T-helper 9 cell (primary cell): ENCODE measurements around the gene LARGE1.

Source experiments
- DNase-seq: peaks from one replicate; pipeline ENCODE4 v3.0.0-alpha.2; 2020

The LARGE1 gene

DNA sequence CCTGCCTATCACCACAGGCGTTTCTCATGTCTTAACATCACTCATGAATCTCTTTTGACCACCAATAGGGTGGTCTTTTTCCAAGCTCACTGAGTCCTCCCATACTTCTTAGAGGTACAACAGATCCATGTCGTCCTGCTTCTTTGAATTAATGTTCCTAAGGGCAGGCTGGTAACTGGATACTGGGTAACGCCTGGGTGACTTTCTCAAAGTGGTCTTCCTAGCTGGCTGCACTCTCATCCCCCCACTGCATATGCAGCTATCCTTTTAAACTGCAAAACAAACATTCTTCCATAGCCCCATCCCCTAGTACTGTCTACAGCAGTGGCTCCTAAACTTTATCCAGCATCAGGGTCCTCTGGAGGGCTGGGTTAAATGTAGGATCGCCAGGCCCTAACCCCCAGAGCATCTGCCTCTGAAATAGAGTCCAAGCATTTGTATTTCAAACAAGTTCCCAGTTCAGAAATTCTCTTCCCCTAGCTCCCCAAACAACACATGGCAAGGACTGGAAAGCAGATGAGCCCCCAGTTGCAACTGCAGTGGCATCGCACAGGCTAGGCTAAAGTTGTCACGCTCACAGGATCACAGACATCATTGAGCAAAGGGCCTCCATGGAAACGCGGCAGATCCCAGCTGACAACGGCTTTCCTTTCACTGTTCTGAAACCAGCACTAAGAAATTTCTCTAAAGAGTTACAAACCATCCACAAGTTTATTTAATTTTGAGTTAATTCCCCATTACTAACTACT lies 204.9 kb downstream of the LARGE1 start:
- no peak for DNase-seq

DNA sequence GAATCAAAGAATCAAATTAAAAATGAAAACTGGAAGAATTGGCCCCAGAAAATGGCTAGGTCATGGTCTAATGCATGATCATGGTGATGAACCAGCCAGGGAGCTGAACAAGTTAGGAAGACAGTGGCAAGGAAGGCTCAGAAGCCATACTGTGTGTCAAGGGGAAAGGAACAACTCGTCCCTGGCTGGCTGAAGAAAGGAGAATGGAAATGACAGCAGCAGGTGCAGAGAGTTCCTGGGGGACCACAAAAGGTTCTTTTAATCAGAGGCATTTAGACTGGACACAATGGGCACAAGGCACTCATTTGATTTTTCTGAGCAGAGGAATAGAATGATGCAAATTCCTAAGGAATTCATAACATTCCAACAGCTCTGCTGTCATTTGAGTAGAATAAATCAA lies 209.9 kb downstream of the LARGE1 start:
- DNase-seq, result no peak

DNA sequence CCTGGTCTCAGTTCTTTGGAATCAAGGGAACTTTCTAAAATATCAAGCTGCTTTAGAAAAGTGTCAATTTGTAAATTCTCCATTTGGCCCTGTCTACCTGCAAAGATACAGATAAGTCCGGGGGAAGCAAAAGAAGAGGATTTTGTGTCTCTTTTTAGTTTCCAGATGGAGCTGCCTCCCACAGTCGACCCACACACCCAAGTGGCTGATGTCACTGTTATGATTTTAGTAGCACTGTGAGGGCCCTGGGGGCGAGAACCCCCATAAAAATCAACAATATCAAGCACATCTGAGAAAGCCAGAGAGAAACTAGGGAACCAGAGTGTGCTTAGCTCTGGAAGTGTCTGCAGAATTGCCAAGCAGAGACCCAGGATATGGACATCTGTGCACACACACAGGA lies 212.7 kb downstream of the LARGE1 start:
- no peak for DNase-seq

DNA sequence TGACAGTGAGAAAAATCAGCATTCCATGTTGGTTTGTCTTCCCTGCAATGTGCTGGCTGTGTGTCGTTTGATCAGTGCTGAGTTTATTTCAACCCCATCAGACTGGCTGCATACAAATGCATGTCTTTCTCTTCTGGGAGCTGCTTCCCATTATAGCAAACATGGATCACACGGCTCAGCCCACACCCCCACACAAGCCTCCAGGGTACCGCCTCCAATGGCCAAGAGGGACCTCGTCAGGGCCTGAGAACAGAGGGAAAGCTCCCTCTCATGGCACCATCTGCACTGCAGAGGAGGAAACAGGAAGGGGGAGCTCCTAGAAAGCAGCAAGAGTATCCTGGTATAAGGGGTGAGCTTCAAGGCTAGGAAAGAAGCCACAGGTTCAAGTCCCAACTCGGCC lies 214.2 kb downstream of the LARGE1 start:
- DNase-seq, result no peak

DNA sequence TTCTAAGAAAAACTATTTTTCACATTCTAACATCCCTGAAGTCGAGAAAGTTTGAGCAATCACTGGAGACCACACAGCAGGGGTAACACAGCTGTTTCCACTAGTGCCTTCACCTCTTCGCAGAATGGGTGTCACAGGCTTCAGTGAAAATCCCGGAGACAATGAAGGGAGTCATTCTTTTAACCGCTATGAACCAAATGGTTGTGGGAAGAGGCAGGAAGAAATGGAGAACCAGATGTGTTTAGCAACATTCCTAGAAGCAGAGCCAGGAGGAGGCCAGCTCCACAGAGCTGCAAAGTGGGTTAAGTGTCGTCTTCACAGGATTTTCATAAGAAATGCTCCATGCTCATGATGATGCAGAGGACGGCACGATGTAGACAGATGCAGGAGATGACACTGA lies 221.1 kb downstream of the LARGE1 start:
- DNase-seq, result no peak

DNA sequence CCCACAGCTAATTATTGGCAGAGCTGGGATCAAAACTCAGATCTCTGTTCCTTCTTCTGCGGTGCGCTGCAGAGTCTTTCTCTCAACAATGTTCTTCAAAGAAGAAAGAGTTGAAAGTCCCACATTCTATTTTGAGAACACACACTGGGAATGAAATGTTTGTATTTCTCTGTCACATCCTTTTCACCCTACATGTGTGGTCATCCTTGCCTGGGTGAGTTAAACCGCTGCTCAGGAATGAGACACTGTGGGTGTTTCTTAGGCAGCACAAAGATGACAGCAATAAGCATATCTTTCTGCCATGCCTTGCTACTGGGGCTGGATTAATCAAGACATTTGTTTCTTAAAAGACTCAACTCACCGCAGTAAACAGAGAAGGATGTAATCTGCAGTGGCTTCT lies 222.6 kb downstream of the LARGE1 start:
- no peak for DNase-seq

DNA sequence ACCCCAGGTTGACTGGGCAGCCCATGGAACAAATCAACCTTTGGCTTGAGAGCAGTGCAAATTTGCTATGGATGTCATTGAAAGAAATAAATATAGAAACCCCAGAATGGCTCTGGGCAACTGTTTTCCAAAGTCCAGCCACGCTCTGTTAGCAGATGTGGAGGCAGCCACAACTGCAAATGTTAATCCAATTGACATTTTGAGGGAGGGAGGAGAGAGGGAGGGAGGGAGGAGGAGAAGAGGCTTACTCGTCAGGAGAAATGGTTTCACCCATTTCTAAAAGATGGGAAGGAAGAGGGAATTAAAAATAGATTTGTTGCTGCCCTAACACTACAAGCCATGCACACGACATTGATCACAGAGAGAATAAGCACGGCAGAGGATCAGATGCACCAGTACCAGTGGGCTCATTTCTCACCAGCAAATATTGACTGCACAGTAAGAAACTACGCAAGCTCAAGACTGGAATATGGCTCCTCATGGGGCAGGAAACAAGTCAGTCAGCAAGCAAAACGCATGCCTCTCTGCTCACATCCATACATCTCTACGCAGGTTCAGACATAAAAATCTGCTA lies 229.1 kb downstream of the LARGE1 start:
- no peak for DNase-seq

DNA sequence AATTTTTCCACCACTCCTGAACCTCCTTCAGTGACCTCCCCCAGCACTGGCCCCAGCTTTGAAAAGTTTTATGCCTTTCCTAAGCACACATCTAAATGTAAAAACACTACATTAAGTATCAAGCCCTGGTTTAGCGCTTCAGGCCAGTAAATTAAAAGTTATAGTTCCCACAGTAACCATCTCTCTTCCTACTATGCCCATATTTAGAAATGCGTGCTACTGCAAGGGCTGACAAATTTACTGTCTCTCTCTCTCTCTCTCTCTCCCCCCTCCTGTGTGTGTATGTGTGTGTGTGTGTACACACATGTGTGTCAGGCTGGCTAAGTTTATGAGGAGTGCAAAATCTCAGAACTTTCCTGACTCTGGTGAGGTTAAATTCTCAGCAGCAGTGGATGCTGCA lies 231.4 kb downstream of the LARGE1 start:
- no peak for DNase-seq

DNA sequence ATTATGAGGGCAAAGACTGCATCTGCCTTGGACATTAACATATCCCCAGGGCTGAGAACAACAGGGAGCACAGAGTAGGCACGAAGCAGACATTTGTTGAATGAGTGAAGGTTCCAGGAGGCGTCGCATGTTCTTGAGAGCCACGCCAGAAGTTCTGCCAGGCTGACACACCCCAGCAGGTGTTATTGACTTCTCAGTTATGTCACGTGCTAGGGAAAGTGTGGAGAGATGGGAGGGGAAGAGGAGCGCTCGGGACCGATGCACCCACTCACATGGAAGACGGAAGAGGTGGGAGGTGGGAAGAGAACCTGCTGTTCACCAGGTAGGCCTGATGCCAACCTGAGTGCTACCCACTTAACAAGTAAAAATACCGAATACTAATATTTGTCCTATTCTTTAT lies 232.8 kb downstream of the LARGE1 start:
- DNase-seq, result no peak

DNA sequence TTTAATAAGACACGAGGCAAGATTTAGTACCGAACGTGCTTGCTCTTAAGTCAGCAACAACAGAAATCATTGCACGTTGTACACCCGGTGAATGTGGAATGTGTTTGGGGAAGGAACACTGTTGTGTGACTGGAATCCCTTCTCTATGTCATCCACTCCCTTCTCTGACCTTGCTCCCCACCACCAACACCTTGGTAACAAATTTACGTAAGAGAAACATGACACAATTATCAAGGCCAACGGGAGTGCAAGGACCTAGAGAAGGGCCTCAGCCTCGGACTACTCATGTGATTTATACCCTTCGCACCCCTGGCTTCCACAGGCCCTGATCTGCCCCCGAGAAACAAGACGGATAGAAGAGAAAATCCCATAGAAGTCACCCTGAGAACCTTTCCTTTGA lies 236.2 kb downstream of the LARGE1 start:
- DNase-seq, result no peak

DNA sequence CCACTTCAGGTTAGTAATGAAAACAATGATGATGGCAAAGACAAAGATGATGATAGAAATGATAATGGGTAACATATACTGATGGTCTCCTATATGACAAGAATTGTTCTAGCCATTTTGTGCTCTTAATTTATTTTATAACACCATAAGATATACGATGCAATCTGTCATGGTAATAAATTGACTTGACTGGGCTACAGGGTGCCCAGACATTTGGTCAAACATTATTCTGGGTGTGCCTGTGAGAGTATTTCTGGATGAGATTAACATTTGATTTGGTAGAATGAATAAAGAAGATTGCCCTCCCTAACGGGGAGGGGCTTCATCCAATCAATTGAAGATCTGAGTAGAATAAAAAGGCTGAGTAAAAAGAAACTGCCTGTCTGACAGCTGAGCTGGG lies 237.3 kb downstream of the LARGE1 start:
- DNase-seq, result no peak

DNA sequence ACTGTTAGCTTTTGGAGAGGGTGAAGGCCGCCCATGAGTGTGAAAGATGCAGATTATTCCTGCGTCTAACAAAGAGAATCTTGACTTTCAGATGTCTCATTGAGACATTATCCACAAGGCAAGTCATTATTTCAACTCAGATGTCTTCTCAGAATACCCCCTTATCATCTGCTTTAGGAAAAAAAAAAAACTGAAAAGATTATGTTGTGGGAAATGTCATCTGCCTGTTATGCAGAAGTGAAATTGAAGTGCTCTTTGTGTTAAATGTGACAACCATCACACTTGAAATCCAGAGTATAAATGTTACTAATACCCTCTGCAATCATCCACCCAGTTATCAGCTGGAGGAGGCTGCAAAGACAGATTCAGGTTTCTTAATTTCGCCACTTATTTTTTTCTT lies 239.6 kb downstream of the LARGE1 start:
- DNase-seq, result no peak

DNA sequence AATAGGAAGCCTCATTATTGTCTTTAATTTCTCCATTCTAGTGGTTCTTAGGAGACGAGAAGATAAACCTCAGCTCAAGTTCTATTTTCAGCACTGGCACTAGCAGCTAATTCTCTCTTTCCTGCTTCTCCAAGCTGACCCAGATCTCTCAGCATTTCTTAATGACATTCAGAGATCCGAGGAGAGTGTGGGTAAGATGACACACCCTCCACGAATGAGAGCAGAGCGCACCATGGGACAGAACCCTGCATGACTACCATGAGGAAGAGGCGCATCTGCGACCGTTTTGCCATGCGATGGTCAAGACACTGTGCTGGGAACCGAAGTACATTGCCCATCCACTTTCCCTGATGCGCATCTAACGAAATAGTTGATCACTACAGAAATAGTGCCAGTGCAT lies 241.8 kb downstream of the LARGE1 start:
- no peak for DNase-seq

DNA sequence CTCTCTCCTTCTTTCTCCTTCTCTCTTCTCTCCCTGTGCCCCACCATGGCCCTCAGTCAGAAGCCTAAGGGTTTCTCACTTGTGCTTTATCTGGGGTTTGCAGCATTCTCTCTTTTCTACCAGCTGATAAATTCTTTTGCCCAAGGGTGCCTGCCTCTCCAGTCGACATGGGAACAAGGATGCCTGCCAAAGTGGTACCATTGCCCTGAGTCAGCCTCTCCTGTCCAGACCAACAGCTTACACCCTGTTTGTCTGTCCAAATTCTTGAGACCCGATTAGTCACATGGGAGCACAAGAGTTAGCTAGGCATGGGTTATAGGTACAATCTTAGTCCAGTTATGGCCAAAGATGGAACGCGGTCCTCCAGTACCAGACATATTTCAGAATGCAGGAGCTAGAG lies 242.7 kb downstream of the LARGE1 start:
- DNase-seq, result no peak

DNA sequence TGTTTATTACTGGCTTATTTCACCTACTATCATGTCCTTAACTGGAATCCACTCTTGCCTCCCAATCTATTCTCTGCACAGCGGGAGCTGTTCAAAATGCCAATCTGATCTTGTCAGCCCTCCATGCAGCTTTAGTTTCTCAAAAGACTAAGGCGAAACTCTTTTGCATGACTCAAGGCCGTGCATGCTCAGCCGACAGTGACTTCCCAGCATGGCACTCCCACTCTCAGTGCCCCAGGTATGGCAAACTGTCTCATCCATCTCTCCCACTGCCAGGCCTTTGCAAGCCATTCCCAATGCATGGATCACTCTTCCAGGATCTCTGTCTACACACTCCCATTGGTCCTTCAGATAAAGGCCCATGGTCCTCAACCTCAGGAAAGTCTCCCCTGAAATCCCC lies 245.9 kb downstream of the LARGE1 start:
- DNase-seq, result no peak

DNA sequence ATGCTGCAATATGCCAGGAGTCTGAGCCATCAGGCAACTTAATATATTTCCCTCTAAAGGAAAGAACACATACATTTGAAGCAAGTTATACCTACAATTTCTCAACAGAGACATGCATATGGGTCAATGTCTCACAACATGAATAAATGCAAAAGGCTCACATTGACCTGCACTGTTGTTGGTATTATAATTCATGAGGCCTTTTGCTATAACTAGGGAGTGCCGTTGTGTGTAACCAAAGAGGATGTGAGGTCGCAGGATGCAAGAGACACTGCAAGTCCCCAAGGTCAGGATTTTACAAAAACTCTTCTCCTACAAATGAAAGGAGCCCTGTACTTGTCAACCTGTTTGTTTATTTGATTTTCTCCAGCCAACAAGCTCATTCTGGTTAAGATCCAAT lies 250.5 kb downstream of the LARGE1 start:
- no peak for DNase-seq

DNA sequence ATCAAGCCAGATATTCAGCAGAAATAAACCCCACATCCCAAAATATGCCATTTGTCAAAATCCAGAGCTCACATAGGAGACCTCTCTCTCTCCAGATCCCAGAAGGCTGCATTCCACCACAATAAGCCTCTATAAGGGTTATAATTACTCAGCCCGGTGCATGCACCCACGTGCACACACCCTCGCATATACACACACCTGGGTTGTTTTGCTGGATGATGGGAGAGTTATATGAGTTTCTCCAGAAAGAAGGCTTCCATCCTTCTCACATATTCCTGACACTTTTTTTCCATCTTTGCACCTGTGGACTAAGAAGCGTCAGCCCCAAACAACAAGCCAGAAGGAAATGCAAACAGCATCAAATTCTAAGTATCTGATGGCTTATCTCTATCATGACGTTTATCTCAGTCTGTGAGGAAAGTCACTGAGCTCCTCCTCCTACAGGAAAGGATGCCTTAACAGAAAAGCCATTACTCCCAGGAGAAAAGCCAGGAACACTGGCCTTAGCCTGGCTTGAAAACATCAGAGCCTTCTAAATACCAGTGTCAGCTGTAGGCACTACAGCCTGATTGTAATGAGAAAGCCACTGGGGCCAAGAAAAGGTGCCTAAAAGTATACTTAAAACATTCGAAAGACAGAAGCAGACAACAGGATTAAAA lies 253.2 kb downstream of the LARGE1 start:
- no peak for DNase-seq

DNA sequence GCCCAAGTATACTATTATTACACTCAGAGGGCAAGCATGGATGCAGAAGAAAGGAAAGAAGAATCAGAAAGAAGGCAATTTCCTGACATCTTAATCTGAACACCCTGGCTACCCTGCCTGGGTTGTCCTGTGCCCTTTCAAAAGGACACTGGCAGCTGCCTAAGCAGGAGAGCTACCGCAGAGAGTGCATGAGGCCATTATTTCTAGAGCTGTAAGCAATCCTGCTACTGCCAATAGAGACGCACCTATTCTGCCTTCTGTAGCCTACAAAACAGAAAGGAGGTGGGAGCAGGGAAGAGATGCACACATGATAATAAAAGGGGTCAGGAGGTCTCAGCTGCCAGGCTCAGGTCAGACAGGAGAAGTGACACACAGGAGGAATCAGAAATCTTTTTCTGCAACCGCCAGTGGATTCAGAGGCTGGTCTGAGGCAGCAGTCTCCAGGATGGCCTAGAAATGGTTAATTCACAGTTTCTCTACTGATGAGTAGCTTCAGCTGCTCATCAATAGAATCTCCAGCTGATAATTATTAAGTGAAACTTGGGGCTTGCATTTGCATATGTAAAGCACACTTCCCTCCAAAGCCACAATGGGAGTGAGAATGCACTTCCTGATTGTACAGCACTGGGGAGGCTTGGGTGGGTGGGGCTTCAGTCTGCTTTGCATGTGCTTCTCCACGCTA lies 253.9 kb downstream of the LARGE1 start:
- DNase-seq, result no peak

DNA sequence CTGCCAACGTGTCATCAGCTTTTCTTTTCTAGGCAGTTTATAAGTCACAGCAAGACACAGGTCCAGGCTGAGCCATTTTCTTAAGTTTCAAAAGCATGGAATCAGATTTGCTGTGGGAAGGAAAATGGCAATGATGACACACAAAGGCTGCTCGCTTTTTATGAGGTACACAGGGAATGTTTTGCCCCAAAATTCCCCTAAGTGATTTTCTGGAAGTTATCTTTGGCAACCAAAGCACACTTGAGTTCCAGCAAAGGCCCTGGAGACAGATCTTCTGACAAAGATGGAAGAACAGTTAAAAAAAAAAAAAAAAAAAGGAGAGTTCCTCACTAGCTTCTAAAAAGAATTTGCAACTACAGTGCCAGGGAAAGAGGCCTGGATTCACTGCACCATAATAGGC lies 260.8 kb downstream of the LARGE1 start:
- DNase-seq, result no peak

DNA sequence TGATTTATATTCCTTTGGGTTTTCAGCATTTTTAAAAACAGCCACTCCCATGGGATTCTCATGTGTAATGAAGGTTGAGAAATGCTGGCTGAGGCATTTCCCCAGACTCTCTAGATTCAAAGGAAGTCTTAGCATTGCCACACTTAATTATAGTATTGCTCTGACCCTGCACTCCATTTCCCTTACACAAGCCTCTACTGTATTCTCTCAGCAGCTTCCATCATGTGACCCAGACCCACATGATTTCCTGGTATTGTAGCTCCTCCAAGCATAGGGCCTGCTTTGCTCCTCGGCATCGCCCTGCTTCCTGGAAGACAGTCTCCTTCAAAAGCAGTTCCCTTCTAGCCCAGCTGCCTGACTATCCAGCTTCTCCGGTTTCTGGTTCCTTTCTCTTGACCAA lies 261.5 kb downstream of the LARGE1 start:
- no peak for DNase-seq

DNA sequence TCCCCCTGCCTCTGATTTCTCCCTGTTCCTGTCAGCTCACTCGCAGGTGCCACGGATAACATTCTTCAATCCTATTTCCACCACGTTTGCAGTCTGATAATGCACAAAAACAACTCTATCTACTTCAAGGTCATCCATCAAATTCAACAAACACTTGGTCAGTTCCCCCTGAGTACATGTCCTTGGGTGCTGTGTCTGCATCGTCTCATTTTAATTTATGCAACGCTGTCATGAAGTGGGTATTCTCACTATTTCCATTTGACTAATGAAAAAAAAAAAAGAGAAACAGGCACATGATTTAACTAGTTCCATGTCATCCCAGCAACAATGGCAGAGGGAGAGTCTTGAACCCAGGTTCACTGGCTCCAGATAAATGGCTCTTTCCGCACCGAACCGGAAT lies 262.6 kb downstream of the LARGE1 start:
- no peak for DNase-seq

DNA sequence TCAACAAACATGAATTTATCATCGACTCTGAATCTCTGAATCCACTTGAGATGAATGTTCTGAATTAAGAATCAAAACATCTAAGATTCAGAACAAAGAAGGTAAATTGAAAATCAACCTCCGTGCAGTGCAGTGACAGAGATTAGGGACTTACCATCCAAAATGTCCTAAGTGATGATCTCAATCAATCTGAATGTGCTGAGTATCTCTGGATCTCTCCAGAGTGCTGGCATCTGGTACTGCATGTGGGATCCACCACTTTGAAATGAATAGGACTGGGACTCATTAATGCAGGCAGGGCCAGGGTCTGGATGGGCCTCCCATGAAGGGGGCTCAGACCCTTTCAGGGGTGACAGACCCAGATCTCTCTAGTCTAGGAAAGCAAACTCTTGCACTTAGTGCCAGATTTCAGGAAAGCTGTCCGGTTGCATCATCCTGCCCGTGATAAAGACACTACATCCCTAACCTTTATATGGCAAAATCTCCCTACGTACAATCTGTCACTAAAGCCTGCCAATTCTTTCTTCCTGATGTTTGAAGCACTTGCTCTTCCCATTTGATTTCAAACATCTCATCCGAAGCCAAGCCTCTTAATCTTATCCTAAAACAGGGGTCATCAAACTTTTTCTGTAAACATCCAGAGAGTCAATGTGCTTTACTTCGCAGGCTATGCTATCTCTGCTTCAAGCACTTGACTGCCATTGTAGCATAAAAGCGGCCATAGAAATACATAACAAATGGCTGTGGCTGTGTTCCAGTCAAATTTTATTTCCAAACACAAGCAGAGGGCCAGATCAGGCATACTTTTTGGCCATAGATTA lies 263.3 kb downstream of the LARGE1 start:
- DNase-seq, result no peak
